BE2C (cell line): ENCODE results near the gene GCC1.
"Not testable (repeated sequence)": the region's sequence is repeated elsewhere in the genome, so short reads cannot be mapped to it uniquely, and the experiment has no call there.

Source experiments
- DNase-seq: peaks from one replicate; pipeline ENCODE4 v3.0.0-alpha.2; 2020
- H3K27me3 ChIP-seq: fragments of 250-450 bp; sonication (Bioruptor Pico); 2 replicates; pipeline ENCODE4 v1.5.1; 2020; ENCODE audit warnings: mild to moderate bottlenecking
- H3K36me3 ChIP-seq: fragments of 250-450 bp; sonication (Bioruptor Pico); 2 replicates; pipeline ENCODE4 v1.5.1; 2020; ENCODE audit warnings: mild to moderate bottlenecking
- H3K4me1 ChIP-seq: fragments of 250-450 bp; sonication (Bioruptor Pico); 2 replicates; pipeline ENCODE4 v1.5.1; 2020
- H3K4me3 ChIP-seq: 2 replicates; pipeline ENCODE4 v1.5.1; 2011; ENCODE audit warnings: low read depth, low read length
- H3K9me3 ChIP-seq: fragments of 250-450 bp; sonication (Bioruptor Pico); 2 replicates; pipeline ENCODE4 v1.5.1; 2020
- TF ChIP-seq, protein P1 (sequence below): IDR thresholded peaks from 2 replicates; pipeline ENCODE4 v1.5.1; 2012; ENCODE audit warnings: mild to moderate bottlenecking, low read depth, low read length

The GCC1 gene

DNA sequence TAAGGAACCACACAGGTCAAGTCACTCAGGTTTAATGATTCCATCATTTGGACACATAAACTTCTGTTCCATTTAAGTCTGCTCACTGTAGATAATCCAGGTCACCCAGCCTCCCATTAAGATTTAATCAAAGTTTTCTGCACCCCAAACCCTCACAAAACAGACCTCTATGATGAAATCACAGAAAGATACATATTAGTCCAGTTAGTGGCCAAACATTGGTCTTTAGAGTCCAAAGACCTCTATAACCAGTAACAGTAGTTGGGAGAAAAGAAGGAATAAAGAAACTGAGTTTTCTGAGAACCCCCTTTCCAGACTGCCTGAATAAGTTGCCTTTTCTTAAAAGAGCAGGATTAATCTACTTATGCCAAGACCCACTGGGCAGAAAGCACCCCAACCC, 4.8 kb downstream of the GCC1 start:
- Histone ChIP-seq H3K9me3 (no peaks in the 10 kb centered on the region), H3K4me1 (peaks cover 8% of the 10 kb centered on the region; the same call in 1 of the 2 replicates), H3K27me3 (no peaks in the 10 kb centered on the region), H3K36me3 (peaks cover 11% of the 10 kb centered on the region; the same call in 1 of the 2 replicates), H3K4me3 (no peak overlapping the region)
- DNase-seq = no peak
- TF ChIP-seq, protein P1, sequence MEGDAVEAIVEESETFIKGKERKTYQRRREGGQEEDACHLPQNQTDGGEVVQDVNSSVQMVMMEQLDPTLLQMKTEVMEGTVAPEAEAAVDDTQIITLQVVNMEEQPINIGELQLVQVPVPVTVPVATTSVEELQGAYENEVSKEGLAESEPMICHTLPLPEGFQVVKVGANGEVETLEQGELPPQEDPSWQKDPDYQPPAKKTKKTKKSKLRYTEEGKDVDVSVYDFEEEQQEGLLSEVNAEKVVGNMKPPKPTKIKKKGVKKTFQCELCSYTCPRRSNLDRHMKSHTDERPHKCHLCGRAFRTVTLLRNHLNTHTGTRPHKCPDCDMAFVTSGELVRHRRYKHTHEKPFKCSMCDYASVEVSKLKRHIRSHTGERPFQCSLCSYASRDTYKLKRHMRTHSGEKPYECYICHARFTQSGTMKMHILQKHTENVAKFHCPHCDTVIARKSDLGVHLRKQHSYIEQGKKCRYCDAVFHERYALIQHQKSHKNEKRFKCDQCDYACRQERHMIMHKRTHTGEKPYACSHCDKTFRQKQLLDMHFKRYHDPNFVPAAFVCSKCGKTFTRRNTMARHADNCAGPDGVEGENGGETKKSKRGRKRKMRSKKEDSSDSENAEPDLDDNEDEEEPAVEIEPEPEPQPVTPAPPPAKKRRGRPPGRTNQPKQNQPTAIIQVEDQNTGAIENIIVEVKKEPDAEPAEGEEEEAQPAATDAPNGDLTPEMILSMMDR = no peak

DNA sequence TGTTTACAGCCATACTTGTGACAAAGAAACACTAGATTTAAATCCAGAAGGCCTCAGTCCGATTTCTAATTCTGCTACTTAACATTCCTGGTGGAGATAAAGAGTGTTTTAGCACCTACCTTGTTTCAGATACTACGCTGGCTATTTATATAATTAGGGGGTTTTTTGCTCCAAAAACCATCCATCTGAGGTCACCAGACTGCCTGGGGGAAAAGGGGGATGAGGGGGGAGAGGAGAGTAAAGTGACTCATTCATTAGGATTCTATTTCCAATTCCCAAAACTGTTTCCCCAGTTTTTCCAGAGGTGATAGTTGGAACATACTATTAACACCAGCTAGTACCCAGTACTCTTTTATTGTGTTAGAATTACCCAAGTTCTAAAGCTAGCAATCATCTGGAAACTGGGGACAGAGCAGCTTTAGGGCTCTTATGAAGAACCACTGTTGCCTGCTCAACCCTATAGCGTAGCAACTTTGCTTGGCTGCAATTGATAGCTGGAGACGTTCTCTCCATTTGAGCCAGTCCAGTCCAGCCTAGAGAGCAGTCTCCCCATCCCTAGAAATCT, 6.6 kb downstream of the GCC1 start:
- Histone ChIP-seq H3K4me1 (peaks cover 8% of the 10 kb centered on the region; the same call in 1 of the 2 replicates), H3K27me3 (no peaks in the 10 kb centered on the region), H3K4me3 (no peak overlapping the region), H3K9me3 (no peaks in the 10 kb centered on the region), H3K36me3 (peaks cover 11% of the 10 kb centered on the region; the same call in 1 of the 2 replicates)
- DNase-seq = no peak
- TF ChIP-seq, protein P1 = no peak

DNA sequence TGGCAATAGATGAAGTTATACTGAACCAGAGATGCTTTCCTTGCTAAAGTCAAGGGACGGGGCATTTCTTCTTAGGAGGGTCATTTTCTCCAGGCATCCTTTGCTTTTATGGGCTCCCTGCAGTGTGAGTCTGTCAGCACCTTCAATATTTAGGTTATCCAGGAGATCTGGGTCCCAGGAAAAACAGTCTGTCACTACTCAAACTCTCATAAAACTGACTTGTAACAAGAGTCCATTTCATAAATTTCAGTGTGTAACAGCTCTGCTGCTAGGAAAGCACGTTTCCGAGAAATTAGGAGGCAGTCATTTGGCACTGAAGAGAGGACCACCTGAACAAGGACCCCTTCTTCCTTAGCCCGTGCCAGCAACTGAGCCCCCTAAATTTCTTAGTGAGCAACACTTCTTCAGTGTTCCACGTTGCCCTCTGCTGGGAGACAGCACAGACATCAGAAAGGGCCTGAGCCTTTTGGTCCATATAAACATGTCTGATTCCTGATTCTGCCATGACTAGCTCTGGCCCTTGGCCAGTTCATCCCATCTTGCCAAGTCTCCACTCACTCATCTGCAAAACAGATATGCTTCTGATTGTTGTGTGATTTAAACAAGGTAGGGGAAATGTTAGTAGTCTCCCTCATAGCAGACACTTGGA, 7.2 kb downstream of the GCC1 start:
- peaks cover 11% of the 10 kb centered on the region; the same call in 1 of the 2 replicates for H3K36me3 ChIP-seq
- H3K27me3 ChIP-seq = no peaks in the 10 kb centered on the region
- TF ChIP-seq, protein P1 = peak; percentile 46
- peak; percentile 46 for DNase-seq
- H3K4me3 ChIP-seq = no peak overlapping the region
- H3K4me1 ChIP-seq = peaks cover 8% of the 10 kb centered on the region; the same call in 1 of the 2 replicates
- H3K9me3 ChIP-seq = no peaks in the 10 kb centered on the region

DNA sequence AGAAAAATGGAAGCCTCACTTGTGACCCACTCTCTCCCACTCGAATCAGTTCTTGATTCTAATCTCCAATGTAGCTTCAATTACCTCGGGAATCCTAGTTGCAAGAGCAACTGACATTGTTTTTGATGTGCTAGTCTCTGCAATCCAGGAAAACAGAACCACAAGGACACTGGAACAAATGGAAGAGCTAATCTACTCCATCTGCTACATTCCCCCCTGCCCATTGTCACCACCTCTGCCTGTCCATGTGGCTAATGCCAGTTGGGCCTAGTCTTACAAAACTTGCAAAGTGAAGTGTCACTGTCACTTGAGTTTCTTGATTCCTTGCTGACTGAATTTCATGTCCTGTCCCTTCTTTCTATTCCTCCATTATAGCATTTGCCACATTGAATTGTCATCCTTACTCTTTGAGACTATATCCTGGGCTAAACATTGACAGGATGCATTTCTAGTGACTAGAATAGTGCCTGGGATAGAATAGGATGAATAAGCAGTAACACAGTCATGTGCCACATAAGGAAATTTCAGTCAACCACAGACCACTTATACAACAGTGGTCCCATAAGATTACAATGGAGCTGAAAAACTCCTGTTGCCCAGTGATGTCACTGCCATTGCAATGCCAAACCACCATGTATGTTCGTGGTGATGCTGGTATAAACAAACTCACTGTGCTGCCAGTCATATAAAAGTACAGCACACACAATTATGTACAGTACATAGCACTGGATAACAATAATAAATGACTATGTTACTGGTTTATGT, 13.5 kb downstream of the GCC1 start:
- Histone ChIP-seq H3K27me3 (no peaks in the 10 kb centered on the region), H3K36me3 (no peaks in the 10 kb centered on the region), H3K4me3 (no peak overlapping the region), H3K9me3 (no peaks in the 10 kb centered on the region), H3K4me1 (no peaks in the 10 kb centered on the region)
- no peak for DNase-seq
- TF ChIP-seq, protein P1 = no peak

DNA sequence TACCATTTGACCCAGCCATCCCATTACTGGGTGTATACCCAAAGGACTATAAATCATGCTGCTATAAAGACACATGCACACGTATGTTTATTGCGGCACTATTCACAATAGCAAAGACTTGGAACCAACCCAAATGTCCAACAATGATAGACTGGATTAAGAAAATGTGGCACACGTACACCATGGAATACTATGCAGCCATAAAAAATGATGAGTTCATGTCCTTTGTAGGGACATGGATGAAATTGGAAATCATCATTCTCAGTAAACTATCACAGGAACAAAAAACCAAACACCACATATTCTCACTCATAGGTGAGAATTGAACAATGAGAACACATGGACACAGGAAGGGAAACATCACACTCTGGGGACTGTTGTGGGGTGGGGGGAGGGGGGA, 17.4 kb downstream of the GCC1 start:
- not testable (repeated sequence) for H3K9me3 ChIP-seq, H3K36me3 ChIP-seq, H3K4me1 ChIP-seq, DNase-seq, H3K27me3 ChIP-seq, H3K4me3 ChIP-seq

DNA sequence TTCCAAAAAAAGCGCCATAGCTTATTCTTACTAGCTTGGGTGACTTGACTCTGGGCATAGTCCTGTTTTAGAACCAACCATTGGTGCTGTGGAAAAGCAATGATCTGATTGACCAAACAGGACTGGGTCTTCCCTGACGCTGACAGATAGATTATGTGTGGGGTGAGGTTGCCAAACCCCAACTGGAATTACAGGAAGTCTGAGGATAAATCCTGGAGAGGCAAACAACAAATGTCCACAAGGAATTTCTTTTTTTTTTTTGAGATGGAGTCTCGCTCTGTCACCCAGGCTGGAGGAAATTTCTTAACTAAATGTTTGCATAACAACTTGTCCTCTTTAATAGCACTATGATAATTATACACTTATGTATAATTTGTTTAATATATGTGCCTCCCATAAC, 19.2 kb downstream of the GCC1 start:
- TF ChIP-seq, protein P1 = no peak
- no peak overlapping the region for H3K4me3 ChIP-seq
- no peaks in the 10 kb centered on the region for H3K36me3 ChIP-seq
- no peaks in the 10 kb centered on the region for H3K4me1 ChIP-seq
- H3K9me3 ChIP-seq = no peaks in the 10 kb centered on the region
- no peaks in the 10 kb centered on the region for H3K27me3 ChIP-seq
- DNase-seq = no peak
